GM10266 (cell line): Measurements from ENCODE around the gene SLC6A15.

Source experiments
- DNase-seq: peaks from one replicate; pipeline ENCODE4 v3.0.0; 2012; ENCODE audit errors: extremely low spot score
- CTCF ChIP-seq: IDR thresholded peaks from 2 replicates; pipeline ENCODE4 v1.5.1; 2012; ENCODE audit warnings: mild to moderate bottlenecking, low read depth; ENCODE audit not compliant: control insufficient read depth, insufficient read depth; ENCODE audit errors: missing control alignments

The SLC6A15 gene

GRCh38 chr12:84910549-84911241, 1.9 kb downstream of the SLC6A15 start:
- no peak for TF ChIP-seq CTCF

GRCh38 chr12:84904051-84904450, 8.5 kb downstream of the SLC6A15 start:
- no peak for TF ChIP-seq CTCF
- no peak for DNase-seq

More at GRCh38 chr12:84910549-84911241, 1.9 kb downstream of the SLC6A15 start:
- no peak for DNase-seq

- DNase-seq: no peak
- no peak for TF ChIP-seq CTCF
Observed at GRCh38 chr12:84891106-84891838, 21.3 kb downstream of the SLC6A15 start.

- TF ChIP-seq CTCF: no peak
- no peak for DNase-seq
Observed at GRCh38 chr12:84889818-84890217, 22.8 kb downstream of the SLC6A15 start.

GRCh38 chr12:84888861-84889260, 23.7 kb downstream of the SLC6A15 start:
- no peak for DNase-seq
- TF ChIP-seq CTCF: no peak

- no peak for TF ChIP-seq CTCF
- DNase-seq: no peak
Observed at GRCh38 chr12:84877340-84877739, 35.3 kb downstream of the SLC6A15 start.

- TF ChIP-seq CTCF: no peak
- DNase-seq: no peak
Observed at GRCh38 chr12:84875241-84875640, 37.4 kb downstream of the SLC6A15 start.
